HepG2 (cell line): ENCODE results near the gene MAP1LC3A. TPM values are rescaled to one million over a fixed set of nuclear protein-coding genes. Genes with fewer than 3 reads are reported as not detected.

ENCODE experiments used
- AGO2 ChIP-seq: fragments of 200-400 bp; formaldehyde crosslinking; optimal IDR thresholded peaks from 2 replicates; pipeline ENCODE3; 2017; ENCODE audit warnings: mild to moderate bottlenecking, low read depth, low read length, moderate library complexity
- ARNT ChIP-seq: fragments of 450-650 bp; IDR thresholded peaks from 2 replicates; pipeline ENCODE4 v1.6.1; 2017
- ATRX ChIP-seq: sonication (generic); formaldehyde crosslinking; IDR thresholded peaks from 2 replicates; pipeline ENCODE4 v1.4.0; 2020; ENCODE audit warnings: missing genetic modification reagents, borderline replicate concordance
- CREM ChIP-seq, 2 experiments: sonication (generic) in 1 of 2; formaldehyde crosslinking in 1 of 2; IDR thresholded peaks; 2 replicates each; pipeline versions ENCODE4 v1.4.0 to v1.6.1; 2016 to 2020; ENCODE audit warnings: antibody characterized with exemption in 1 of 2, mild to moderate bottlenecking in 1 of 2, missing genetic modification reagents in 1 of 2
- FOXA3 ChIP-seq: IDR thresholded peaks from 2 replicates; pipeline ENCODE4 v1.6.1; 2016; ENCODE audit warnings: missing genetic modification reagents, missing compliant biosample characterization
- HOXA9 ChIP-seq: sonication (generic); formaldehyde crosslinking; IDR thresholded peaks from 2 replicates; pipeline ENCODE4 v1.8.1; 2022; ENCODE audit warnings: missing genetic modification reagents, mild to moderate bottlenecking, moderate library complexity, borderline replicate concordance
- JARID2 ChIP-seq: sonication (generic); formaldehyde crosslinking; IDR thresholded peaks from 2 replicates; pipeline ENCODE4 v1.8.1; 2023; ENCODE audit warnings: missing genetic modification reagents, inconsistent platforms; ENCODE audit not compliant: insufficient replicate concordance
- MYC ChIP-seq: sonication (generic); formaldehyde crosslinking; IDR thresholded peaks from 2 replicates; pipeline ENCODE4 v1.9.0; 2021; ENCODE audit warnings: missing genetic modification reagents, borderline replicate concordance
- NFE2L2 ChIP-seq: fragments of 150-350 bp; IDR thresholded peaks from 2 replicates; pipeline ENCODE4 v1.6.1; 2014; ENCODE audit warnings: low read length
- POGZ ChIP-seq: sonication (generic); formaldehyde crosslinking; IDR thresholded peaks from 2 replicates; pipeline ENCODE4 v1.4.0; 2020; ENCODE audit warnings: mild to moderate bottlenecking, missing genetic modification reagents
- SRSF1 ChIP-seq: fragments of 200-400 bp; formaldehyde crosslinking; optimal IDR thresholded peaks from 2 replicates; pipeline ENCODE3; 2017; ENCODE audit warnings: mild to moderate bottlenecking, low read depth, low read length, moderate library complexity
- TAF1 ChIP-seq: sonication (generic); formaldehyde crosslinking; IDR thresholded peaks from 2 replicates; pipeline ENCODE4 v1.4.0; 2020; ENCODE audit warnings: missing genetic modification reagents
- TBL1XR1 ChIP-seq: fragments of 150-350 bp; IDR thresholded peaks from 2 replicates; pipeline ENCODE4 v1.6.1; 2014; ENCODE audit warnings: borderline replicate concordance, low read length; ENCODE audit not compliant: partially characterized antibody
- XRCC5 ChIP-seq: fragments of 200-400 bp; formaldehyde crosslinking; optimal IDR thresholded peaks from 2 replicates; pipeline ENCODE3; 2017; ENCODE audit warnings: mild to moderate bottlenecking, low read length
- ZEB1 ChIP-seq: IDR thresholded peaks from 2 replicates; pipeline ENCODE4 v1.6.1; 2012; ENCODE audit warnings: mild to moderate bottlenecking, low read depth, inconsistent platforms; ENCODE audit not compliant: insufficient replicate concordance
- ZNF20 ChIP-seq: sonication (generic); formaldehyde crosslinking; IDR thresholded peaks from 2 replicates; pipeline ENCODE4 v1.4.0; 2020; ENCODE audit warnings: mild to moderate bottlenecking, moderate library complexity, missing genetic modification reagents
- ZNF225 ChIP-seq: sonication (generic); formaldehyde crosslinking; IDR thresholded peaks from 2 replicates; pipeline ENCODE4 v1.4.0; 2020; ENCODE audit warnings: mild to moderate bottlenecking, missing genetic modification reagents
- ZNF570 ChIP-seq: sonication (generic); formaldehyde crosslinking; IDR thresholded peaks from 2 replicates; pipeline ENCODE4 v1.4.0; 2020; ENCODE audit warnings: mild to moderate bottlenecking, missing genetic modification reagents, borderline replicate concordance
- ZNF598 ChIP-seq: sonication (generic); formaldehyde crosslinking; IDR thresholded peaks from 2 replicates; pipeline ENCODE4 v1.5.1; 2020; ENCODE audit warnings: mild to moderate bottlenecking, missing genetic modification reagents, borderline replicate concordance
- ZXDC ChIP-seq: sonication (generic); formaldehyde crosslinking; IDR thresholded peaks from 2 replicates; pipeline ENCODE4 v1.5.0; 2020; ENCODE audit warnings: mild to moderate bottlenecking, missing genetic modification reagents
- polyA plus RNA-seq, 8 experiments: library from polyadenylated mRNA; depleted of rRNA in 3 of 8; stranded (reverse) in 7 of 8; unstranded in 1 of 8; fragments of >200 nt; fragmentation: Illumina TruSeq in 4 of 8; extraction: Trizol in 4 of 8; gene quantifications; 2 replicates each; pipeline versions ENCODE4 v1.2.1 to v1.2.3, GENCODE V29; 2011 to 2016; ENCODE audit warnings: low read depth in 4 of 8, missing spikeins in 1 of 8, mixed read lengths in 1 of 8; ENCODE audit not compliant: insufficient read depth in 1 of 8
- total RNA-seq, 5 experiments: library from RNA; depleted of rRNA; stranded (reverse); fragments of >200 nt; fragmentation: Illumina TruSeq; extraction: Trizol; gene quantifications; 2 replicates each; pipeline ENCODE4 v1.2.3, GENCODE V29; 2016; ENCODE audit warnings: low read depth in 1 of 5
- TF ChIP-seq, protein P1 (sequence below): sonication (generic); formaldehyde crosslinking; IDR thresholded peaks from 2 replicates; pipeline ENCODE4 v1.4.0; 2020; ENCODE audit warnings: missing genetic modification reagents, borderline replicate concordance

Gene MAP1LC3A
- total and polyA plus RNA-seq, 2 of the 13 experiments (the other 11 are each of a cell fraction or from before 2014, with no cell fraction given) = not detected

- TF ChIP-seq SRSF1 (no peak), ZNF20 (no peak), AGO2 (peak; percentile 30), ZNF570 (CRISPR knock-in tag) (no peak; the same call in 1 of the 2 replicates), ZEB1 (no peak), TBL1XR1 (peak; percentile 88), XRCC5 (peak; percentile 92), ZNF598 (CRISPR knock-in tag) (no peak), NFE2L2 (no peak), FOXA3 (CRISPR knock-in tag) (peak; percentile 98), ARNT (no peak), ZXDC (CRISPR knock-in tag) (no peak), ZNF225 (CRISPR knock-in tag) (peak; percentile 83; the same call in 1 of the 2 replicates), CREM (IDR thresholded peaks at IDR 0.05) (peak; percentile 72), CREM (CRISPR knock-in tag; IDR thresholded peaks at IDR 0.05) (no peak), MYC (peak; percentile 72; the same call in 1 of the 2 replicates), JARID2 (CRISPR knock-in tag) (peak; percentile 96), POGZ (peak; percentile 80), TAF1 (no peak; the same call in 1 of the 2 replicates), ATRX (CRISPR knock-in tag) (no peak), HOXA9 (CRISPR knock-in tag) (peak; percentile 92; the same call in 1 of the 2 replicates)
- TF ChIP-seq, protein P1, sequence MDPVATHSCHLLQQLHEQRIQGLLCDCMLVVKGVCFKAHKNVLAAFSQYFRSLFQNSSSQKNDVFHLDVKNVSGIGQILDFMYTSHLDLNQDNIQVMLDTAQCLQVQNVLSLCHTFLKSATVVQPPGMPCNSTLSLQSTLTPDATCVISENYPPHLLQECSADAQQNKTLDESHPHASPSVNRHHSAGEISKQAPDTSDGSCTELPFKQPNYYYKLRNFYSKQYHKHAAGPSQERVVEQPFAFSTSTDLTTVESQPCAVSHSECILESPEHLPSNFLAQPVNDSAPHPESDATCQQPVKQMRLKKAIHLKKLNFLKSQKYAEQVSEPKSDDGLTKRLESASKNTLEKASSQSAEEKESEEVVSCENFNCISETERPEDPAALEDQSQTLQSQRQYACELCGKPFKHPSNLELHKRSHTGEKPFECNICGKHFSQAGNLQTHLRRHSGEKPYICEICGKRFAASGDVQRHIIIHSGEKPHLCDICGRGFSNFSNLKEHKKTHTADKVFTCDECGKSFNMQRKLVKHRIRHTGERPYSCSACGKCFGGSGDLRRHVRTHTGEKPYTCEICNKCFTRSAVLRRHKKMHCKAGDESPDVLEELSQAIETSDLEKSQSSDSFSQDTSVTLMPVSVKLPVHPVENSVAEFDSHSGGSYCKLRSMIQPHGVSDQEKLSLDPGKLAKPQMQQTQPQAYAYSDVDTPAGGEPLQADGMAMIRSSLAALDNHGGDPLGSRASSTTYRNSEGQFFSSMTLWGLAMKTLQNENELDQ (CRISPR knock-in tag) = no peak
Measured at GRCh38 chr20:34525709-34526416, 32.7 kb upstream of the MAP1LC3A start (continued).
